GM23338 (cell line): ENCODE results near the gene SF3B2. TPM values are rescaled to one million over a fixed set of nuclear protein-coding genes. Genes with fewer than 3 reads are reported as not detected.

ENCODE experiments used
- ATAC-seq: fragments of 200-7000 bp; cut with Tn5 transposase; 3 replicates; pipeline ENCODE4 v1.9.1; 2020
- DNase-seq: peaks from one replicate; pipeline ENCODE4 v3.0.0-alpha.2; 2015; ENCODE audit warnings: low spot score
- H2AFZ ChIP-seq: fragments of 200-600 bp; sonication (generic); 2 replicates; pipeline ENCODE4 v1.8.0; 2016; ENCODE audit warnings: antibody characterized with exemption, mild to moderate bottlenecking, moderate library complexity
- H3F3A ChIP-seq: fragments of 200-600 bp; sonication (generic); replicated peaks from 2 replicates; pipeline ENCODE4 v1.8.0; 2017; ENCODE audit warnings: antibody characterized with exemption, mixed run types, low read depth
- H3K27ac ChIP-seq: fragments of 200-600 bp; sonication (generic); 2 replicates; pipeline ENCODE4 v1.6.1; 2016; ENCODE audit warnings: low read depth
- H3K27me3 ChIP-seq: fragments of 200-600 bp; sonication (generic); 2 replicates; pipeline ENCODE4 v1.8.0; 2016; ENCODE audit warnings: mild to moderate bottlenecking, mixed run types, moderate library complexity; ENCODE audit not compliant: insufficient read depth
- H3K36me3 ChIP-seq: fragments of 200-600 bp; sonication (generic); 2 replicates; pipeline ENCODE4 v1.8.0; 2016; ENCODE audit warnings: mild to moderate bottlenecking; ENCODE audit not compliant: insufficient read depth
- H3K4me1 ChIP-seq: fragments of 200-600 bp; sonication (generic); 2 replicates; pipeline ENCODE4 v1.8.0; 2016; ENCODE audit warnings: mild to moderate bottlenecking, moderate library complexity; ENCODE audit not compliant: insufficient read depth
- H3K4me2 ChIP-seq: fragments of 200-600 bp; sonication (generic); 2 replicates; pipeline ENCODE4 v1.7.1; 2017; ENCODE audit warnings: mixed run types
- H3K4me3 ChIP-seq: fragments of 200-600 bp; sonication (generic); 2 replicates; pipeline ENCODE4 v1.6.1; 2016; ENCODE audit warnings: mixed run types
- H3K79me2 ChIP-seq: fragments of 200-600 bp; sonication (generic); replicated peaks from 2 replicates; pipeline ENCODE4 v1.8.0; 2017; ENCODE audit warnings: mild to moderate bottlenecking; ENCODE audit not compliant: insufficient read depth
- H3K9me2 ChIP-seq: fragments of 200-600 bp; sonication (generic); 2 replicates; pipeline ENCODE4 v1.8.0; 2017; ENCODE audit not compliant: insufficient read depth
- H4K20me1 ChIP-seq: fragments of 200-600 bp; sonication (generic); replicated peaks from 2 replicates; pipeline ENCODE4 v1.8.0; 2017; ENCODE audit warnings: mild to moderate bottlenecking; ENCODE audit not compliant: insufficient read depth
- H3K27ac Mint-ChIP-seq: 2 replicates; pipeline ENCODE4 v1.8.0; 2020; ENCODE audit warnings: inconsistent platforms, mild to moderate bottlenecking, moderate library complexity, mixed read lengths
- H3K27me3 Mint-ChIP-seq: 3 replicates; pipeline ENCODE4 v1.8.0; 2022; ENCODE audit warnings: low read depth, mild to moderate bottlenecking, moderate library complexity, mixed read lengths, inconsistent platforms; ENCODE audit not compliant: insufficient read depth, poor library complexity
- H3K36me3 Mint-ChIP-seq: 3 replicates; pipeline ENCODE4 v1.8.0; 2021; ENCODE audit warnings: low read depth, mild to moderate bottlenecking, inconsistent platforms, moderate library complexity, mixed read lengths
- H3K4me1 Mint-ChIP-seq: 3 replicates; pipeline ENCODE4 v1.8.0; 2020; ENCODE audit warnings: mild to moderate bottlenecking, inconsistent platforms, mixed read lengths
- H3K4me3 Mint-ChIP-seq: 3 replicates; pipeline ENCODE4 v1.8.0; 2021; ENCODE audit warnings: moderate library complexity, mild to moderate bottlenecking, inconsistent platforms, mixed read lengths
- H3K9me3 Mint-ChIP-seq: 3 replicates; pipeline ENCODE4 v1.8.0; 2020; ENCODE audit warnings: moderate library complexity, mild to moderate bottlenecking, inconsistent platforms, mixed read lengths
- CREB1 ChIP-seq: fragments of 250-450 bp; sonication (Bioruptor Pico); IDR thresholded peaks from 2 replicates; pipeline ENCODE4 v1.5.0; 2020; ENCODE audit warnings: low read depth, mild to moderate bottlenecking, moderate library complexity
- JUNB ChIP-seq: IDR thresholded peaks from one replicate; pipeline ENCODE4 v1.6.1; 2016; ENCODE audit warnings: antibody characterized with exemption; ENCODE audit not compliant: unreplicated experiment
- POLR2AphosphoS5 ChIP-seq: IDR thresholded peaks from 2 replicates; pipeline ENCODE4 v1.6.1; 2016; ENCODE audit warnings: antibody characterized with exemption, low read depth
- STAT1 ChIP-seq: IDR thresholded peaks from one replicate; pipeline ENCODE4 v1.6.1; 2016; ENCODE audit warnings: antibody characterized with exemption; ENCODE audit not compliant: unreplicated experiment
- ZNF114 ChIP-seq: fragments of 250-450 bp; sonication (Bioruptor Pico); IDR thresholded peaks from 2 replicates; pipeline ENCODE4 v1.5.0; 2020; ENCODE audit warnings: mild to moderate bottlenecking, moderate library complexity
- ZNF331 ChIP-seq: fragments of 250-450 bp; sonication (Bioruptor Pico); IDR thresholded peaks from 2 replicates; pipeline ENCODE4 v1.5.0; 2020; ENCODE audit warnings: low read depth, mild to moderate bottlenecking, moderate library complexity
- polyA plus RNA-seq: library from polyadenylated mRNA; unstranded; fragments of >200 nt; fragmentation: Nextera tagmentation; extraction: Ambion mirVana; gene quantifications from 2 replicates; pipeline ENCODE4 v1.2.1, GENCODE V29; 2016
- total RNA-seq: library from RNA; depleted of rRNA; stranded (reverse); fragments of >200 nt; shearing (Covaris generic); gene quantifications from 2 replicates; pipeline ENCODE4 v1.2.3, GENCODE V29; 2014
- TF ChIP-seq, protein P1 (sequence below), 2 experiments: fragments of 200-600 bp in 1 of 2; sonication (generic) in 1 of 2; conservative IDR thresholded peaks; 2 replicates each; pipeline versions ENCODE4 v1.5.1 to v1.6.1; 2016 to 2017; ENCODE audit warnings: antibody characterized with exemption in 2 of 2, low read depth in 2 of 2, mild to moderate bottlenecking in 2 of 2, moderate library complexity in 1 of 2
- TF ChIP-seq, protein P2 (sequence below): IDR thresholded peaks from 2 replicates; pipeline ENCODE4 v1.6.1; 2016; ENCODE audit warnings: antibody characterized with exemption
- TF ChIP-seq, protein P3 (sequence below): IDR thresholded peaks from one replicate; pipeline ENCODE4 v1.6.1; 2018; ENCODE audit warnings: antibody characterized with exemption; ENCODE audit not compliant: unreplicated experiment

The SF3B2 gene
- total and polyA plus RNA-seq, 2 experiments from 2014 or later: 173 to 180 TPM

DNA sequence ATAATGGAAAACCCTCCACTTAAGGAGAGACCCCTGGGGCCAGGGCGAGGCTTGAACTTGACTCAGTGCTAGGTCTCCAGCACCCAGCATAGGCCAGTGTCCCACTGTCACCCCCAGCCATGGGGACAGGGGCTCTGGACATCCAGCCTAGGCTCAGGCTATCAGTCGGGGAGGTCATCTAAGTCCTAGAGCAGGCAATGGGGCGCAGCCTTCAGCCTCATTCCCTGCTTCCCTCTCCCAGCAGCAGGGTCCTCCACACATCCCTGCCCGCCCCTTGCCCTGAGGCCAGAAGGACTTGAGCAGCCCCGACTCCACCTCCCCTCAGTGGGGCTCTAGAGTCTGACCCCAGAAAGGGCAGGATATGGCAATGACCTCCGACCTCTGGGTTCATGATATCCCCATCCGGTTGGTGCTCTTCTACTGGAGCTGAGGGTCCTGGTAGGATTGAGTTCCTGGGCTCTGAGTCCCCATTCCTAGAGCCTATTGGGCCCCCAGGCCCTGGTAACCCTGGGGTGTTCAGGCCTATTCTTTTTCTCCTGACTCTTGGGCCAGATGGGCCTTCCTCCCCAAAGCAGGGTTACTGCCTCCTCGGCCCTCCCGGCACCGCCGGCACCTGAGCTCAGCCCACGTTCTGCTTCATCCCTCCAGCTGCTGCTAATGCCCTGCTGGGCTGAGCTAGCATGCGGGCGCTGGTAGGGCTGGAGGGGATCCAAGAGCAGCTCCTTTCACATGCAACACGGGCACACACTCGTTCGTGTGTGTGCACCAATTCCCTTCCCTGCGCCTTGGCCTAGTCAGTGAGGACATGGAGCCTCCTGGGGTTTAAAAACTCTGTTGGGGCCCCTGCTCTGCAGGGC lies 36.0 kb upstream of the SF3B2 start:
- TF ChIP-seq POLR2AphosphoS5 (no peak), STAT1 (no peak), JUNB (no peak), ZNF331 (CRISPR knock-in tag) (no peak), ZNF114 (no peak), CREB1 (no peak)
- TF ChIP-seq, protein P1, sequence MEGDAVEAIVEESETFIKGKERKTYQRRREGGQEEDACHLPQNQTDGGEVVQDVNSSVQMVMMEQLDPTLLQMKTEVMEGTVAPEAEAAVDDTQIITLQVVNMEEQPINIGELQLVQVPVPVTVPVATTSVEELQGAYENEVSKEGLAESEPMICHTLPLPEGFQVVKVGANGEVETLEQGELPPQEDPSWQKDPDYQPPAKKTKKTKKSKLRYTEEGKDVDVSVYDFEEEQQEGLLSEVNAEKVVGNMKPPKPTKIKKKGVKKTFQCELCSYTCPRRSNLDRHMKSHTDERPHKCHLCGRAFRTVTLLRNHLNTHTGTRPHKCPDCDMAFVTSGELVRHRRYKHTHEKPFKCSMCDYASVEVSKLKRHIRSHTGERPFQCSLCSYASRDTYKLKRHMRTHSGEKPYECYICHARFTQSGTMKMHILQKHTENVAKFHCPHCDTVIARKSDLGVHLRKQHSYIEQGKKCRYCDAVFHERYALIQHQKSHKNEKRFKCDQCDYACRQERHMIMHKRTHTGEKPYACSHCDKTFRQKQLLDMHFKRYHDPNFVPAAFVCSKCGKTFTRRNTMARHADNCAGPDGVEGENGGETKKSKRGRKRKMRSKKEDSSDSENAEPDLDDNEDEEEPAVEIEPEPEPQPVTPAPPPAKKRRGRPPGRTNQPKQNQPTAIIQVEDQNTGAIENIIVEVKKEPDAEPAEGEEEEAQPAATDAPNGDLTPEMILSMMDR (conservative IDR thresholded peaks at IDR 0.05; ENCODE audit: low read depth in 2 of 2): no peak
- TF ChIP-seq, protein P2, sequence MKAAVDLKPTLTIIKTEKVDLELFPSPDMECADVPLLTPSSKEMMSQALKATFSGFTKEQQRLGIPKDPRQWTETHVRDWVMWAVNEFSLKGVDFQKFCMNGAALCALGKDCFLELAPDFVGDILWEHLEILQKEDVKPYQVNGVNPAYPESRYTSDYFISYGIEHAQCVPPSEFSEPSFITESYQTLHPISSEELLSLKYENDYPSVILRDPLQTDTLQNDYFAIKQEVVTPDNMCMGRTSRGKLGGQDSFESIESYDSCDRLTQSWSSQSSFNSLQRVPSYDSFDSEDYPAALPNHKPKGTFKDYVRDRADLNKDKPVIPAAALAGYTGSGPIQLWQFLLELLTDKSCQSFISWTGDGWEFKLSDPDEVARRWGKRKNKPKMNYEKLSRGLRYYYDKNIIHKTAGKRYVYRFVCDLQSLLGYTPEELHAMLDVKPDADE: no peak
- TF ChIP-seq, protein P3, sequence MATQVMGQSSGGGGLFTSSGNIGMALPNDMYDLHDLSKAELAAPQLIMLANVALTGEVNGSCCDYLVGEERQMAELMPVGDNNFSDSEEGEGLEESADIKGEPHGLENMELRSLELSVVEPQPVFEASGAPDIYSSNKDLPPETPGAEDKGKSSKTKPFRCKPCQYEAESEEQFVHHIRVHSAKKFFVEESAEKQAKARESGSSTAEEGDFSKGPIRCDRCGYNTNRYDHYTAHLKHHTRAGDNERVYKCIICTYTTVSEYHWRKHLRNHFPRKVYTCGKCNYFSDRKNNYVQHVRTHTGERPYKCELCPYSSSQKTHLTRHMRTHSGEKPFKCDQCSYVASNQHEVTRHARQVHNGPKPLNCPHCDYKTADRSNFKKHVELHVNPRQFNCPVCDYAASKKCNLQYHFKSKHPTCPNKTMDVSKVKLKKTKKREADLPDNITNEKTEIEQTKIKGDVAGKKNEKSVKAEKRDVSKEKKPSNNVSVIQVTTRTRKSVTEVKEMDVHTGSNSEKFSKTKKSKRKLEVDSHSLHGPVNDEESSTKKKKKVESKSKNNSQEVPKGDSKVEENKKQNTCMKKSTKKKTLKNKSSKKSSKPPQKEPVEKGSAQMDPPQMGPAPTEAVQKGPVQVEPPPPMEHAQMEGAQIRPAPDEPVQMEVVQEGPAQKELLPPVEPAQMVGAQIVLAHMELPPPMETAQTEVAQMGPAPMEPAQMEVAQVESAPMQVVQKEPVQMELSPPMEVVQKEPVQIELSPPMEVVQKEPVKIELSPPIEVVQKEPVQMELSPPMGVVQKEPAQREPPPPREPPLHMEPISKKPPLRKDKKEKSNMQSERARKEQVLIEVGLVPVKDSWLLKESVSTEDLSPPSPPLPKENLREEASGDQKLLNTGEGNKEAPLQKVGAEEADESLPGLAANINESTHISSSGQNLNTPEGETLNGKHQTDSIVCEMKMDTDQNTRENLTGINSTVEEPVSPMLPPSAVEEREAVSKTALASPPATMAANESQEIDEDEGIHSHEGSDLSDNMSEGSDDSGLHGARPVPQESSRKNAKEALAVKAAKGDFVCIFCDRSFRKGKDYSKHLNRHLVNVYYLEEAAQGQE: no peak
- Histone ChIP-seq H3K4me2 (no peak overlapping the region), H3F3A (0 out of 2 replicates have a peak, but pooled peaks cover 3% of the 10 kb centered on the region), H3K79me2 (no peaks in the 10 kb centered on the region), H3K4me3 (no peak overlapping the region), H3K36me3 (no peaks in the 10 kb centered on the region), H2AFZ (no peak overlapping the region), H3K9me2 (no peaks in the 10 kb centered on the region), H3K27me3 (peaks cover 18% of the 10 kb centered on the region), H4K20me1 (no peaks in the 10 kb centered on the region), H3K4me1 (no peaks in the 10 kb centered on the region), H3K27ac (no peak overlapping the region)
- DNase-seq: no peak
- no peak overlapping the region for H3K4me3 Mint-ChIP-seq
- ATAC-seq: no peak
- H3K4me1 Mint-ChIP-seq: no peaks in the 10 kb centered on the region
- H3K27me3 Mint-ChIP-seq: peaks cover 13% of the 10 kb centered on the region
- no peak overlapping the region for H3K27ac Mint-ChIP-seq
- H3K36me3 Mint-ChIP-seq: no peaks in the 10 kb centered on the region
- H3K9me3 Mint-ChIP-seq: no peaks in the 10 kb centered on the region
